Stimulated activated CD4-positive, alpha-beta T cell treated with anti-CD3 and anti-CD28 coated beads, Interleukin-12 subunit alpha, Interleukin-12 subunit beta, amount 100 ng/mL, for 24 hours (primary cell): Measurements from ENCODE around the gene FMNL2.

ENCODE experiments used
- DNase-seq, 2 experiments: peaks; one replicate each; pipeline ENCODE4 v3.0.0-alpha.2; 2020; ENCODE audit warnings: low read depth in 2 of 2

Gene FMNL2

GRCh38 chr2:152493945-152494528 is 159.1 kb downstream of the FMNL2 start:
- DNase-seq = no peak

- no peak for DNase-seq
These were observed 161.4 kb downstream of the FMNL2 start for GRCh38 chr2:152496371-152496770.

- no peak for DNase-seq
These were observed 162.6 kb downstream of the FMNL2 start for GRCh38 chr2:152497481-152498052.

- DNase-seq = no peak
These were observed 164.4 kb downstream of the FMNL2 start for GRCh38 chr2:152499331-152499816.

- no peak for DNase-seq
These were observed 165.1 kb downstream of the FMNL2 start for GRCh38 chr2:152499896-152500735.

- DNase-seq = no peak
These were observed 165.8 kb downstream of the FMNL2 start for GRCh38 chr2:152500772-152501171.

- no peak for DNase-seq
These were observed 166.7 kb downstream of the FMNL2 start for GRCh38 chr2:152501666-152502065.

GRCh38 chr2:152504618-152505017 is 169.6 kb downstream of the FMNL2 start:
- no peak for DNase-seq

- no peak for DNase-seq
These were observed 170.5 kb downstream of the FMNL2 start for GRCh38 chr2:152505495-152505906.

- no peak for DNase-seq
These were observed 171.9 kb downstream of the FMNL2 start for GRCh38 chr2:152506843-152507242.

- no peak for DNase-seq
These were observed 172.9 kb downstream of the FMNL2 start for GRCh38 chr2:152507907-152508306.

GRCh38 chr2:152508446-152508845 is 173.5 kb downstream of the FMNL2 start:
- no peak for DNase-seq

GRCh38 chr2:152509772-152510491 is 175.0 kb downstream of the FMNL2 start:
- no peak for DNase-seq

- DNase-seq = no peak
These were observed 175.6 kb downstream of the FMNL2 start for GRCh38 chr2:152510621-152511020.

- DNase-seq = no peak
These were observed 177.0 kb downstream of the FMNL2 start for GRCh38 chr2:152511981-152512380.

- DNase-seq = no peak
These were observed 178.1 kb downstream of the FMNL2 start for GRCh38 chr2:152513029-152513428.

GRCh38 chr2:152513681-152514080 is 178.7 kb downstream of the FMNL2 start:
- no peak for DNase-seq

- no peak for DNase-seq
These were observed 183.1 kb downstream of the FMNL2 start for GRCh38 chr2:152518034-152518433.

- no peak for DNase-seq
These were observed 183.9 kb downstream of the FMNL2 start for GRCh38 chr2:152518641-152519580.

- DNase-seq = no peak
These were observed 184.6 kb downstream of the FMNL2 start for GRCh38 chr2:152519581-152519952.

GRCh38 chr2:152520759-152521158 is 185.8 kb downstream of the FMNL2 start:
- no peak for DNase-seq
